Osteocyte (in vitro differentiated cells): Measurements from ENCODE around the gene ALB. TPM values are rescaled to one million over a fixed set of nuclear protein-coding genes. Genes with fewer than 3 reads are reported as not detected.

ENCODE experiments used
- DNase-seq: peaks from one replicate; pipeline ENCODE4 v3.0.0; 2021; ENCODE audit warnings: mixed read lengths; ENCODE audit not compliant: unreplicated experiment; ENCODE audit errors: extremely low spot score
- H3K27ac Mint-ChIP-seq: one replicate; pipeline ENCODE4 v1.8.0; 2021; ENCODE audit warnings: mild to moderate bottlenecking, mixed read lengths; ENCODE audit not compliant: unreplicated experiment
- H3K27me3 Mint-ChIP-seq: one replicate; pipeline ENCODE4 v1.8.0; 2021; ENCODE audit warnings: mixed read lengths; ENCODE audit not compliant: unreplicated experiment
- H3K36me3 Mint-ChIP-seq: one replicate; pipeline ENCODE4 v1.8.0; 2021; ENCODE audit warnings: mixed read lengths; ENCODE audit not compliant: unreplicated experiment
- H3K4me1 Mint-ChIP-seq: one replicate; pipeline ENCODE4 v1.8.0; 2021; ENCODE audit warnings: mixed read lengths; ENCODE audit not compliant: unreplicated experiment
- H3K4me3 Mint-ChIP-seq: one replicate; pipeline ENCODE4 v1.8.0; 2021; ENCODE audit warnings: mild to moderate bottlenecking, moderate library complexity, mixed read lengths; ENCODE audit not compliant: unreplicated experiment
- H3K9me3 Mint-ChIP-seq: one replicate; pipeline ENCODE4 v1.8.0; 2021; ENCODE audit warnings: mixed read lengths; ENCODE audit not compliant: unreplicated experiment
- total RNA-seq: library from RNA; stranded (reverse); gene quantifications from 2 replicates; pipeline ENCODE4 v1.2.1, GENCODE V29; 2021
- TF ChIP-seq, protein P1 (sequence below): fragments of 200-600 bp; sonication (generic); IDR thresholded peaks from 2 replicates; pipeline ENCODE4 v1.5.0; 2021; ENCODE audit warnings: antibody characterized with exemption, mild to moderate bottlenecking, moderate library complexity

ALB gene
- total RNA-seq, 1 donor from 2014 or later: not detected

DNA sequence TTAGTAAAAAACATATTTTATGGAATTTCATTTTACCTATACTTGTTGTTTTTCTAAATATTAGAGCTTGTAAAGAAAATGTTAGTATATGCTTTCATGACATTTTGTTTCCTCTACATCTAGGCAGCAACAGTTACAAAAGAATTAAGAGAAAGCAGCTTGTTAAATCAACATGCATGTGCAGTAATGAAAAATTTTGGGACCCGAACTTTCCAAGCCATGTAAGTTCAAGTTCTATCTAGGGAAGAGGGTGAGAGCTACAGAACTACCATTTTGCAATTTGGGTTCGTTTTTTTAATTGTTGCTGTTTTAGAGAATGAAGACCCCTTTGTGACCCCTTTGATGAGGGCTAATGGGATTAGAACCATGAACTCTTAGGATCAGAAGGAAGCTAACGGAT, 39.1 kb downstream of the ALB start:
- no peaks in the 10 kb centered on the region for H3K9me3 Mint-ChIP-seq

DNA sequence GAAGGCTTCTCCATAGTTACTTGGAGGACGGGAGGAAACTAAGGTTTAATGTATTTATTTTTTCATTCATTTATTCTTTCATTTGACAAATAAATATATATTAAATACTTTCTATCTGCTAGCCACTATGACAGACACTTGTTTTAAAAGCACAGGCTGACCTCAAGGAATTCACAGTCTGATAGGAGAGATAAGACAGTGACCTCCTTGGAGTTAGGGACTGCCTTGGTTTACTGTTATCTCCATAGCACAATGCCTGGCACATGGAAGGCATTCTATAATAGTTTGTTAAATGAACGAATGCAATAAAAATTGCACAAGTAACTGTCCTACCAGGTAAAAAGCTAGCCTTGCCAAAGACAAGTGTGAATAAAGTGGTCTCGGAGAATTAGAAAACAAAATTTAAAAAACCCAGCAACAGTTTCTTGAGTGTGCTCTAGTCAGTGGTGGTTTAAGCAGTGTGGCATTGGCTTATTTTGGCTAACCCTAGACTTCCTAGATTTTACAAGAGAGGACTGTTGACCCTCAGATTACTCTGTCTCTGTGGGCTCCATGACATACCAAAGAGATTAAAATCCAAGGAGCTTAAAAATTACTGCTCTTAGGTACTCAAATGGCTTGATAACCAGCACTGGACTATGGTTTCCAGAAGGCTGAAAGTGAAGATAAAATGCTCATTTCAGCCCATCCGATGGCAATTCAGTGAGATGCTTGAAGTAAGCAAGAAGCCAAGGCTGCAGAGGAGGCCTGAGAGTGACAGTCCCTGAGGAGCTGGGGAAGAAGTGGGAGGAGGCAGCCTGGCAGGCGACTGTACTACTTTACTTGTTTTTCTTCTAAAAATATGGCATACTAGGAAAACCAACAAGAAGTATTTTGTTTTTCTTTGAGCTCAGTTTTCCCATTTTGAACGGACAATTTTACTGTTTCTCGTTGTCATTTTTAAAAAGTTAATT, 41.6 kb downstream of the ALB start:
- Mint-ChIP-seq H3K36me3 (no peaks in the 10 kb centered on the region), H3K27ac (no peak overlapping the region), H3K4me1 (peaks cover 6% of the 10 kb centered on the region), H3K27me3 (peaks cover 70% of the 10 kb centered on the region), H3K9me3 (no peaks in the 10 kb centered on the region), H3K4me3 (no peak overlapping the region)
- no peak for DNase-seq
- TF ChIP-seq, protein P1, sequence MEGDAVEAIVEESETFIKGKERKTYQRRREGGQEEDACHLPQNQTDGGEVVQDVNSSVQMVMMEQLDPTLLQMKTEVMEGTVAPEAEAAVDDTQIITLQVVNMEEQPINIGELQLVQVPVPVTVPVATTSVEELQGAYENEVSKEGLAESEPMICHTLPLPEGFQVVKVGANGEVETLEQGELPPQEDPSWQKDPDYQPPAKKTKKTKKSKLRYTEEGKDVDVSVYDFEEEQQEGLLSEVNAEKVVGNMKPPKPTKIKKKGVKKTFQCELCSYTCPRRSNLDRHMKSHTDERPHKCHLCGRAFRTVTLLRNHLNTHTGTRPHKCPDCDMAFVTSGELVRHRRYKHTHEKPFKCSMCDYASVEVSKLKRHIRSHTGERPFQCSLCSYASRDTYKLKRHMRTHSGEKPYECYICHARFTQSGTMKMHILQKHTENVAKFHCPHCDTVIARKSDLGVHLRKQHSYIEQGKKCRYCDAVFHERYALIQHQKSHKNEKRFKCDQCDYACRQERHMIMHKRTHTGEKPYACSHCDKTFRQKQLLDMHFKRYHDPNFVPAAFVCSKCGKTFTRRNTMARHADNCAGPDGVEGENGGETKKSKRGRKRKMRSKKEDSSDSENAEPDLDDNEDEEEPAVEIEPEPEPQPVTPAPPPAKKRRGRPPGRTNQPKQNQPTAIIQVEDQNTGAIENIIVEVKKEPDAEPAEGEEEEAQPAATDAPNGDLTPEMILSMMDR: no peak

More for the DNA sequence above, 39.1 kb downstream of the ALB start:
- no peak for DNase-seq
- no peak overlapping the region for H3K4me3 Mint-ChIP-seq
- TF ChIP-seq, protein P1: no peak
- H3K27ac Mint-ChIP-seq: no peak overlapping the region
- no peaks in the 10 kb centered on the region for H3K4me1 Mint-ChIP-seq
- H3K36me3 Mint-ChIP-seq: no peaks in the 10 kb centered on the region
- peaks cover 65% of the 10 kb centered on the region for H3K27me3 Mint-ChIP-seq

DNA sequence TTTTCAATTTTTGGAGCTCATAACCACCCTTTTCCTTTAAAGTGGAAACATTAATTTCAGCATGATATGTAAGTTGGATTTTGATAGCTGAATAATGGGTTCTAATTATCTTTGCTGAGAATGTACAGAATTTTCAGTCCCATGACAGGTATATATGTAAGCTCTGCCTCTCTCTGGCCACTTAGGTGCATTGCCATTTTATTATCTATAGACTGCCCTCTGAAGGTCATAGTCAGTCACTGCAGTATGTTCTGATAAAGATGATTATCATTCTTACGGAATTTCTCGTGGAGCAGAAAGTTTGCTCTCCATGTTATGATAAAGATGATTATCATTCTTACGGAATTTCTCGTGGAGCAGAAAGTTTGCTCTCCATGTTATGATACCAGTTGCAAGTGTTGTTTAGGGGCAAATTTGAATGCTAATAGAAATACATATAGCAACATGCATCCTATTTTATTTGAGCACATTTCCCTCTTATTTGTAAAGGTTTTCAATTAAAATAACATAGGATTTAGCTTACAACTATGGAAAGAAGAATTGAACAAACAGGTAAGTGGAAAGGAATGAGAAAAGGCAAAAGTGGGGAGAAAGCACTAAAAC, 42.4 kb downstream of the ALB start:
- H3K9me3 Mint-ChIP-seq: no peaks in the 10 kb centered on the region
- peaks cover 67% of the 10 kb centered on the region for H3K27me3 Mint-ChIP-seq
- no peak overlapping the region for H3K27ac Mint-ChIP-seq
- no peak for DNase-seq
- TF ChIP-seq, protein P1: peak; percentile 80
- no peak overlapping the region for H3K4me3 Mint-ChIP-seq
- H3K4me1 Mint-ChIP-seq: peaks cover 9% of the 10 kb centered on the region
- H3K36me3 Mint-ChIP-seq: no peaks in the 10 kb centered on the region

DNA sequence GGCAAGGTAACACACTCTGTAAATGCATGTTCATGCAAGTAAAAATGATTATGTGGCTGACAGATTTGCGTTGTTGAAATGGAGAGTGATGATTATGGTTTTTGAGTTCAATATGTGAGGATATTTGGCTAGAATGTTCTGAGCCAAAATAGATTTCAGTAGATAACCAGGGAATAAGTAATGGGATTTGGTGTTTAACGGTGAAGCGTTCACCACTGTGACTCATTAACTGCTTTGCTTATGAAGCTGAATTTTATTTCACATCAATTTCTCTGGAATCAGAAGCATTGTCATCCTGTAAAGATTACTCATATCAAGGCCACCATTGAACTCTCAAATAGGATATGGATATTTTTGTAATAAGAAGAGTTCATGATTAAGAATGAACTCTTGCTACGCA, 43.6 kb downstream of the ALB start:
- TF ChIP-seq, protein P1: no peak
- Mint-ChIP-seq H3K36me3 (no peaks in the 10 kb centered on the region), H3K4me3 (no peak overlapping the region), H3K4me1 (peaks cover 9% of the 10 kb centered on the region), H3K9me3 (no peaks in the 10 kb centered on the region), H3K27me3 (peaks cover 57% of the 10 kb centered on the region), H3K27ac (no peak overlapping the region)
- no peak for DNase-seq
